Activated naive CD8-positive, alpha-beta T cell treated with anti-CD3 and anti-CD28 coated beads for 36 hours (primary cell): ENCODE data around the gene UBE3D. TPM values are rescaled to one million over a fixed set of nuclear protein-coding genes. Genes with fewer than 3 reads are reported as not detected.

Experiments used
- DNase-seq: peaks from one replicate; pipeline ENCODE4 v3.0.0; 2021
- H3K27ac Mint-ChIP-seq: one replicate; pipeline ENCODE4 v1.8.0; 2022; ENCODE audit warnings: mild to moderate bottlenecking, moderate library complexity, mixed read lengths
- H3K27me3 Mint-ChIP-seq: one replicate; pipeline ENCODE4 v1.8.0; 2022; ENCODE audit warnings: mild to moderate bottlenecking, mixed read lengths
- H3K36me3 Mint-ChIP-seq: one replicate; pipeline ENCODE4 v1.8.0; 2021; ENCODE audit warnings: mild to moderate bottlenecking, mixed read lengths
- H3K4me1 Mint-ChIP-seq: one replicate; pipeline ENCODE4 v1.8.0; 2021; ENCODE audit warnings: mixed read lengths
- H3K4me3 Mint-ChIP-seq: one replicate; pipeline ENCODE4 v1.8.0; 2022; ENCODE audit warnings: mild to moderate bottlenecking, moderate library complexity, mixed read lengths
- H3K9me3 Mint-ChIP-seq: one replicate; pipeline ENCODE4 v1.8.0; 2022; ENCODE audit warnings: mixed read lengths
- total RNA-seq, 2 experiments: library from RNA; stranded (reverse); gene quantifications; one replicate each; pipeline ENCODE4 v1.2.3, GENCODE V29; 2021

UBE3D gene
- total RNA-seq, result 1 to 10 TPM; 7.1 to 8.2 TPM

- Mint-ChIP-seq H3K9me3 (no peaks in the 10 kb centered on the region), H3K36me3 (peaks cover 9% of the 10 kb centered on the region), H3K27me3 (no peaks in the 10 kb centered on the region), H3K27ac (peak within 1 kb of the TSS; percentile 79), H3K4me3 (peak within 1 kb of the TSS; percentile 88), H3K4me1 (peaks cover 43% of the 10 kb centered on the region)
- peak; percentile 94 for DNase-seq
Observed at GRCh38 chr6:83065511-83066192, at the start of gene UBE3D. Gene UBE3D (minus strand): TSS chr6:83065841. CDS start chr6:83065718, 123 bp downstream.

GRCh38 chr6:83114164-83114563 lies 48.5 kb upstream of the UBE3D start:
- Mint-ChIP-seq H3K27ac (no peak overlapping the region), H3K36me3 (peaks cover 4% of the 10 kb centered on the region), H3K27me3 (no peaks in the 10 kb centered on the region), H3K4me3 (no peak overlapping the region), H3K4me1 (peaks cover 2% of the 10 kb centered on the region), H3K9me3 (no peaks in the 10 kb centered on the region)
- DNase-seq, result no peak

- H3K27ac Mint-ChIP-seq, result no peak overlapping the region
- no peaks in the 10 kb centered on the region for H3K9me3 Mint-ChIP-seq
- no peak for DNase-seq
- H3K4me1 Mint-ChIP-seq, result peaks cover 2% of the 10 kb centered on the region
- H3K36me3 Mint-ChIP-seq, result peaks cover 4% of the 10 kb centered on the region
- no peaks in the 10 kb centered on the region for H3K27me3 Mint-ChIP-seq
- no peak overlapping the region for H3K4me3 Mint-ChIP-seq
Observed at GRCh38 chr6:83113258-83113657, 47.6 kb upstream of the UBE3D start.

GRCh38 chr6:83108378-83108777 lies 42.7 kb upstream of the UBE3D start:
- Mint-ChIP-seq H3K9me3 (peaks cover 10% of the 10 kb centered on the region), H3K27me3 (no peaks in the 10 kb centered on the region), H3K4me1 (peaks cover 2% of the 10 kb centered on the region), H3K36me3 (peaks cover 13% of the 10 kb centered on the region), H3K27ac (no peak overlapping the region), H3K4me3 (no peak overlapping the region)
- no peak for DNase-seq

DNA sequence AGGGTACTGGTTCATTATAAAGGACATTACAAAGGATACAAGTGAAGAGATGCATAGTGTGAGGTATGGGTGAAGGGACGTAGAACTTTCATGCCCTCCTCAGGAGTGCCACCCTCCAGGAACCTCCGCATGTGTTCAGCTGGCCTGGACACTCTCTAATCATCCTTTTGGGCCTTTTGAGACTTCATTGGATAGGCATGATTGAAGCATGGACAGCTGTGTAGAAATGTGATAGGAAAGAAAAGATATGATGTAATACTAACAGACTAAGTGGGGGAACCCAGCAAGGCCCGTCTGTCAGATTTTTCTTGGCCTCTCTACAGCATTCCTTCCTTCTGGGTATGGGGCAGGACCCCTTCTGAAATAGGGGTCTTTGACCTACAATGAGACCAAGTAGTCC lies 32.9 kb upstream of the UBE3D start:
- Mint-ChIP-seq H3K9me3 (peaks cover 5% of the 10 kb centered on the region), H3K4me3 (no peak overlapping the region), H3K27me3 (no peaks in the 10 kb centered on the region), H3K27ac (no peak overlapping the region), H3K36me3 (peaks cover 25% of the 10 kb centered on the region), H3K4me1 (peaks cover 3% of the 10 kb centered on the region)
- DNase-seq, result no peak

DNA sequence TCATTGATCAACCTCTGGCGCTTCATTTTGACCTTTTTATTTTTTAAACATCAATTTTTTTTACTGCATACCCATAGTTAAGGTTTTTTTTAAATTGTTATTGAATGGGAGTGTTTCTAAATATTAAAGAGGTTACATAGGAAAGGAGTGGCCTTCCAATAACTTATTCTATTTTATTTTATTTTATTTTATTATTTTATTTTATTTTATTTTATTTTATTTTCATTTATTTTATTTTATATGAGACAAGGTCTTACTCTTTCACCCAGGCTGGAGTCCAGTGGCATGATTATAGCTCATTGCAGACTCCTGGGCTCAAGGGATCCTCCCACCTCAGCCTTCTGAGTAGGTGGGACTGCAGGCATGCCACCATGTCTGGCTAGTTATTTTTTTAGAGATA lies 32.0 kb upstream of the UBE3D start:
- Mint-ChIP-seq H3K27ac (no peak overlapping the region), H3K4me1 (peaks cover 3% of the 10 kb centered on the region), H3K27me3 (no peaks in the 10 kb centered on the region), H3K4me3 (no peak overlapping the region), H3K9me3 (peaks cover 2% of the 10 kb centered on the region), H3K36me3 (peaks cover 17% of the 10 kb centered on the region)
- DNase-seq, result no peak

DNA sequence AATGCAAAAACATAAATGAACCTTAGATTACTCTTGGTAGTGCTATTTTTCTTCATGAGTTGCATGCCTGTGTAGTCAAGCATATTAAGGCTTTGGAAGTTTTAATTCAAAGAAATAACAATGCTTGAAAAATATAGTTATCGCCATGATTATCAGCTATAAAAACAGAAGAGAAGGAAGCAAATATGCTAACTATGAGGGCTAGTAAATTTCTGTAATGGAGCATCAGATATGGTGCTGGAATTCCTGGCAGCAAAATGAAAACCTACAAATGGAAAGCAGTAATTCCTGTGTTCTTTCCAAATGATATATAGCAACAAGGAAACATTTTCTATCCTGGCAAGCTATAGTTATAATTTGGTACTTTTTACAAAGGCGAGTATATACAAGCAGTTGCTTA lies 31.6 kb upstream of the UBE3D start:
- Mint-ChIP-seq H3K27me3 (no peaks in the 10 kb centered on the region), H3K4me1 (peaks cover 7% of the 10 kb centered on the region), H3K27ac (no peak overlapping the region), H3K4me3 (no peak overlapping the region), H3K9me3 (peaks cover 2% of the 10 kb centered on the region), H3K36me3 (peaks cover 13% of the 10 kb centered on the region)
- DNase-seq, result no peak

GRCh38 chr6:83096791-83097190 lies 31.1 kb upstream of the UBE3D start:
- Mint-ChIP-seq H3K27me3 (no peaks in the 10 kb centered on the region), H3K4me3 (no peak overlapping the region), H3K36me3 (peaks cover 9% of the 10 kb centered on the region), H3K4me1 (peaks cover 9% of the 10 kb centered on the region), H3K27ac (no peak overlapping the region), H3K9me3 (peaks cover 2% of the 10 kb centered on the region)
- no peak for DNase-seq

DNA sequence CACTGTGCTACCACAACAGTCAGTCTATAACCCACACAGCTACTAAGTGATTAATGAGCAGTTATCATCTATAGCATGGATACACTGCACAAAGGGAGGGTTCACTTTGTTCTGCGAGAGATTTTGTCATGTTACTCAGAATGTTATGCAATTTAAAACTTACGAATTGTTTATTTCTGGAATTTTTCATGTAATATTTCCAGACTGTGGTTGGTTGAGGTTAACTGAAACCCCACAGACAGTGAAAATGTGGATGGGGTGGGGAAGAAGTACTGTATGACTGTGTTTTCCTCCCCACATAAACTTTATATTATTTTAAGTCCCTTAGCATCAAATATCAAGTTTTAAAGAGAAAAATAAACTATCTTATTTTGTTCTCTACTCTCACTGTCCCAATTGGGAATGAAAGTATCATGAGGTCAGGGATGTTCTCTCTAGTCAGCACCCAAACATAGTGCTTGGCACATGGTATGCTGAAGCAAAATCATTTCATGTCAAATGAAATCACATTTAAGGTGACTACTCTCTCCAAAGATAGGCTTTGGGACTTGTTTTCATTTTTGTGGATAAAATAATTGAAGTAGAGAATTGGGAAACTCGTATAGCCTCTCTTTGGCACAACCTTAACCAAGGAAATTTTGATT lies 27.2 kb upstream of the UBE3D start:
- H3K27me3 Mint-ChIP-seq, result no peaks in the 10 kb centered on the region
- H3K4me1 Mint-ChIP-seq, result peaks cover 13% of the 10 kb centered on the region
- H3K27ac Mint-ChIP-seq, result no peak overlapping the region
- H3K4me3 Mint-ChIP-seq, result no peak overlapping the region
- H3K36me3 Mint-ChIP-seq, result peaks cover 11% of the 10 kb centered on the region
- DNase-seq, result no peak
- peaks cover 3% of the 10 kb centered on the region for H3K9me3 Mint-ChIP-seq

GRCh38 chr6:83086751-83087150 lies 21.1 kb upstream of the UBE3D start:
- Mint-ChIP-seq H3K27me3 (no peaks in the 10 kb centered on the region), H3K9me3 (peaks cover 2% of the 10 kb centered on the region), H3K36me3 (peaks cover 18% of the 10 kb centered on the region), H3K27ac (peak overlapping the region; percentile 77), H3K4me3 (peak overlapping the region; percentile 68), H3K4me1 (peaks cover 18% of the 10 kb centered on the region)
- DNase-seq, result no peak

DNA sequence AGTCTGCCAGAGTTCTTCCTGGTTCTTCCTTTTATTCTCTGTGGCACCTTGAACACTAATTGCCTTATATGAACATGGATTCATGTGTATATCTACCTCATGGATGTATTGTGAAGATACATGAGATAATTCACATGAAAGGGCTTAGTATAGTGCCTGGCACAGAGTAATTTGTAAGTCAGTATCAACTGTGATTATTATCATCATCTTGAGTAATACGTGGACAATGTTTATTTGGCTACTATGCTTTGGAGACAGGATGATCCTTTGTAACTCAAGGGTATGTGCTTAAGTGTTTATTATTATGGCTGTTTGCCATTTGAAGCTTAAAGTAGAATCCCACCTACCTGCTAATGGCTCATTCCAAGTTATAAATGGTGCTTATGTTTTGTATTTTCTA lies 17.8 kb upstream of the UBE3D start:
- Mint-ChIP-seq H3K4me3 (no peak overlapping the region), H3K27me3 (no peaks in the 10 kb centered on the region), H3K9me3 (peaks cover 1% of the 10 kb centered on the region), H3K4me1 (peaks cover 25% of the 10 kb centered on the region), H3K36me3 (peaks cover 17% of the 10 kb centered on the region), H3K27ac (no peak overlapping the region)
- no peak for DNase-seq

DNA sequence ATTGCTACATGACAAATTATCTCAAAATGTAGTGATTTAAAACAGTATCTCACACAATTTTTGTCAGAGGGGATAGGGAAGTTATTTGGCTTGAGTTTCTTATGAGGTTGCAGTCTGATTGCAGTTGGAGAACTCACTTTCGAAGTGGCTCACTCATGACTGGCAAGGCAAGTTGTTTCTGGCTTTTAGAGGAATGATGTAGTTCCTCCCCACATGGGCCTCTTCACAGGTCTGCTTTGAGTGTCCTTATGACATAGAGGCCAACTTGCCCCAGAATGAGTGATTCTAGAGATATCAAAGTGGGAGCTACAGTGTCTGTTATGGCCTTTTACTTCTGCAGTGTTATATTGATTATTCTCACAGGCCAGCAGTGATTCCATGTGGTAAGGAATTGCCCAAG lies 8.0 kb upstream of the UBE3D start:
- H3K27ac Mint-ChIP-seq, result no peak overlapping the region

GRCh38 chr6:83072726-83073125 lies 7.1 kb upstream of the UBE3D start:
- H3K4me1 Mint-ChIP-seq, result peaks cover 24% of the 10 kb centered on the region
- H3K4me3 Mint-ChIP-seq, result no peak overlapping the region
- DNase-seq, result no peak
- H3K36me3 Mint-ChIP-seq, result peaks cover 14% of the 10 kb centered on the region
- H3K9me3 Mint-ChIP-seq, result no peaks in the 10 kb centered on the region
- no peak overlapping the region for H3K27ac Mint-ChIP-seq
- no peaks in the 10 kb centered on the region for H3K27me3 Mint-ChIP-seq

More for the DNA sequence above, 8.0 kb upstream of the UBE3D start:
- H3K4me3 Mint-ChIP-seq, result no peak overlapping the region
- no peaks in the 10 kb centered on the region for H3K9me3 Mint-ChIP-seq
- no peak for DNase-seq
- peaks cover 14% of the 10 kb centered on the region for H3K36me3 Mint-ChIP-seq
- H3K27me3 Mint-ChIP-seq, result no peaks in the 10 kb centered on the region
- peaks cover 24% of the 10 kb centered on the region for H3K4me1 Mint-ChIP-seq

GRCh38 chr6:83071707-83072106 lies 6.1 kb upstream of the UBE3D start:
- Mint-ChIP-seq H3K9me3 (no peaks in the 10 kb centered on the region), H3K4me1 (peaks cover 24% of the 10 kb centered on the region), H3K27ac (no peak overlapping the region), H3K4me3 (no peak overlapping the region), H3K27me3 (no peaks in the 10 kb centered on the region), H3K36me3 (peaks cover 14% of the 10 kb centered on the region)
- no peak for DNase-seq

DNA sequence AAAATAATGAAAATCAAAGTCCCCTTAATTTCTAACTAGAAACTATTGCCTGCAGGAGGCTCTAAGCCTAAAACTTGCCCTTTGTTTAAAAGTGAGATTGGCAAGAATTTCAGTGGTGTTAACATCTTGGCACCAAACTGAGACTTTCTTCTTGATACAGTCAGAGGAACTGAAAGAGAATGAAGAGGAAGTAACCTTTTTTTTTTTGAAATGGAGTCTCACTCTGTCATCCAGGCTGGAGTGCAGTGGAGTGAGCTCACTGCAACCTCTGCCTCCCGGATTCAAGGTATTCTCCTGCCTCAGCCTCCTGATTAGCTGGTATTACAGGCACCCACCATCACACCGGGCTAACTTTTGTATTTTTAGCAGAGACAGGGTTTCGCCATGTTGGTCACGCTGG lies 5.4 kb upstream of the UBE3D start:
- peak overlapping the region; percentile 20 for H3K27ac Mint-ChIP-seq
- H3K4me3 Mint-ChIP-seq, result no peak overlapping the region
- no peaks in the 10 kb centered on the region for H3K9me3 Mint-ChIP-seq
- H3K27me3 Mint-ChIP-seq, result no peaks in the 10 kb centered on the region
- H3K4me1 Mint-ChIP-seq, result peaks cover 26% of the 10 kb centered on the region
- DNase-seq, result no peak
- peaks cover 9% of the 10 kb centered on the region for H3K36me3 Mint-ChIP-seq

GRCh38 chr6:83069633-83070032 lies 4.0 kb upstream of the UBE3D start:
- Mint-ChIP-seq H3K36me3 (no peaks in the 10 kb centered on the region), H3K4me3 (no peak overlapping the region), H3K4me1 (peaks cover 32% of the 10 kb centered on the region), H3K27ac (no peak overlapping the region), H3K27me3 (no peaks in the 10 kb centered on the region), H3K9me3 (no peaks in the 10 kb centered on the region)
- no peak for DNase-seq
